Activated CD8-positive, alpha-beta memory T cell treated with anti-CD3 and anti-CD28 coated beads, Interleukin-2, amount 50 U/mL, for 1 hour (primary cell): ENCODE measurements around the gene MEN1.

Experiments used
- DNase-seq: peaks from one replicate; pipeline ENCODE4 v3.0.0-alpha.2; 2020; ENCODE audit errors: extremely low read depth

MEN1 gene

GRCh38 chr11:64762674-64763525, 47.5 kb downstream of the MEN1 start:
- DNase-seq, result no peak

GRCh38 chr11:64762277-64762673, 48.1 kb downstream of the MEN1 start:
- DNase-seq, result no peak

GRCh38 chr11:64760759-64761420, 49.5 kb downstream of the MEN1 start:
- DNase-seq, result no peak

GRCh38 chr11:64759722-64760719, 50.3 kb downstream of the MEN1 start, which contains the start of gene PYGM:
PYGM (minus strand) TSS chr11:64759974; CDS start chr11:64759898, 76 bp downstream.
- no peak for DNase-seq

GRCh38 chr11:64759131-64759721, 51.1 kb downstream of the MEN1 start:
- DNase-seq, result no peak

- DNase-seq, result no peak
These were observed 51.8 kb downstream of the MEN1 start for GRCh38 chr11:64758330-64759079.

- DNase-seq, result no peak
These were observed 52.6 kb downstream of the MEN1 start for GRCh38 chr11:64757549-64758329.

GRCh38 chr11:64755681-64756361, 54.5 kb downstream of the MEN1 start:
- DNase-seq, result no peak

- no peak for DNase-seq
These were observed 55.3 kb downstream of the MEN1 start for GRCh38 chr11:64754919-64755662.

- no peak for DNase-seq
These were observed 56.0 kb downstream of the MEN1 start for GRCh38 chr11:64754124-64754918.
